Sigmoid colon (tissue), 7 donors: ENCODE results near the gene LENG9. TPM values are rescaled to one million over a fixed set of nuclear protein-coding genes. Genes with fewer than 3 reads are reported as not detected.

ENCODE experiments used
- DNase-seq: peaks from one replicate; pipeline ENCODE4 v3.0.0-alpha.2; 2019
- H3K27ac ChIP-seq, 4 donors: fragments of 200-600 bp; sonication (generic); one replicate each; pipeline ENCODE4 v1.5.1; 2016 to 2019; ENCODE audit warnings: mild to moderate bottlenecking in 1 of 4
- H3K27me3 ChIP-seq, 3 donors: fragments of 200-600 bp; sonication (generic); one replicate each; pipeline ENCODE4 v1.5.1; 2019; ENCODE audit warnings: mild to moderate bottlenecking in 1 of 3
- H3K36me3 ChIP-seq, 4 donors: fragments of 200-600 bp; sonication (generic); one replicate each; pipeline ENCODE4 v1.5.1; 2016 to 2019
- H3K4me1 ChIP-seq, 4 donors: fragments of 200-600 bp; sonication (generic); one replicate each; pipeline ENCODE4 v1.5.1; 2017 to 2019
- H3K4me3 ChIP-seq, 4 donors: fragments of 200-600 bp; sonication (generic); one replicate each; pipeline ENCODE4 v1.5.1; 2017 to 2019; ENCODE audit warnings: mild to moderate bottlenecking in 2 of 4, moderate library complexity in 1 of 4
- H3K9me3 ChIP-seq, 4 donors: fragments of 200-600 bp in 3 of 4; sonication (generic) in 3 of 4; one replicate each; pipeline versions ENCODE4 v1.5.1 to v1.6.1; 2013 to 2019
- CTCF ChIP-seq, 4 experiments: fragments of 450-650 bp in 3 of 4; fragments of 200-600 bp in 1 of 4; IDR thresholded peaks; one replicate each; pipeline ENCODE4 v1.5.1; 2016 to 2019; ENCODE audit warnings: antibody characterized with exemption in 4 of 4, mild to moderate bottlenecking in 3 of 4, moderate library complexity in 2 of 4
- EP300 ChIP-seq, 4 donors: sonication (generic); formaldehyde crosslinking; IDR thresholded peaks; one replicate each; pipeline ENCODE4 v1.6.1; 2017; ENCODE audit warnings: antibody characterized with exemption in 4 of 4
- POLR2A ChIP-seq, 2 donors: fragments of 450-650 bp; IDR thresholded peaks; one replicate each; pipeline ENCODE4 v1.6.1; 2016; ENCODE audit warnings: antibody characterized with exemption in 2 of 2, mild to moderate bottlenecking in 2 of 2, moderate library complexity in 2 of 2
- POLR2AphosphoS5 ChIP-seq, 4 donors: sonication (generic); formaldehyde crosslinking; IDR thresholded peaks; one replicate each; pipeline ENCODE4 v1.6.1; 2017; ENCODE audit warnings: antibody characterized with exemption in 4 of 4
- WGBS, 2 donors: extraction: QIAGEN DNeasy Blood & Tissue Kit; methylation state at CpG; one replicate each; pipeline ENCODE4 v1.1.7; 2013; 5-methylcytosine and 5-hydroxymethylcytosine counted together
- intact Hi-C: fragments of 100-400 bp; cut with DNase I; formaldehyde crosslinking; loops from one replicate; pipeline ENCODE4 v1.15.1; 2023
- polyA plus RNA-seq, 3 donors: library from polyadenylated mRNA; stranded (reverse); fragments of 200-250 nt; gene quantifications; one replicate each; pipeline ENCODE4 v1.2.3, GENCODE V29; 2013
- total RNA-seq, 4 donors: library from RNA; depleted of rRNA; stranded (reverse); fragments of >200 nt; gene quantifications; one replicate each; pipeline ENCODE4 v1.1.0, GENCODE V29; 2016
- donor health status: healthy with polysubstance abuse.
- donor health status: Bipolar disorder and iron deficiency.
- donor health status: healthy.

LENG9 gene
- total and polyA plus RNA-seq, 7 donors = 2.5 to 14.8 (median 7.8) TPM

DNA sequence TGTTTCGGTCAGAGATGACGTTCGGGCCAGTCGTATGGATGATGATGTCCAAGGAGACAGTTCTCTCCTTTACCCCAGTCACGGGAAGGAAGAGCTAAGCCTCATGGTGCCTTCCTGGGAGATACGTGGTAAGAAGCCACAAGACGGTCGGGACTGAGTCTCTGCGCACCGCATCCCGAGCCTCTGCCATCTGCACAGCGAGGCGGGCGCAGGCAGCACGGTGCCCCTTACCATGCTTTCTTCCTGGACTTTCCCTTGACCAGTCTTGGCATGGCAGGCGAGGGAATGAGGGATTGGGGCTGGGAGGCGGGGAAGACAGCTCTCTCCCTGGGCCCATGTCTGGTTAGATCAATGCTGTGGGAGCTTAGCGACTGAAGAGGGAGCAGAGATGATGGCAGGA is 29.0 kb upstream of the LENG9 start:
- Histone ChIP-seq H3K27ac (no peak overlapping the region), H3K4me3 (no peak overlapping the region), H3K9me3 (no peaks in the 10 kb centered on the region), H3K36me3 (no peaks in the 10 kb centered on the region), H3K4me1 (no peaks in the 10 kb centered on the region), H3K27me3 (peaks cover 0 to 26% (median 0%) of the 10 kb centered on the region in 3 donors)
- no peak for DNase-seq
- intact Hi-C loops = no loop called here
- TF ChIP-seq CTCF (IDR thresholded peaks at IDR 0.05) = no peak
- no peak for TF ChIP-seq POLR2A (IDR thresholded peaks at IDR 0.05)
- TF ChIP-seq EP300 (IDR thresholded peaks at IDR 0.05) = no peak
- TF ChIP-seq POLR2AphosphoS5 (IDR thresholded peaks at IDR 0.05) = no peak
- WGBS, 2 donors = 89 to 93% methylated on average over 18 of the region's 18 CpGs

DNA sequence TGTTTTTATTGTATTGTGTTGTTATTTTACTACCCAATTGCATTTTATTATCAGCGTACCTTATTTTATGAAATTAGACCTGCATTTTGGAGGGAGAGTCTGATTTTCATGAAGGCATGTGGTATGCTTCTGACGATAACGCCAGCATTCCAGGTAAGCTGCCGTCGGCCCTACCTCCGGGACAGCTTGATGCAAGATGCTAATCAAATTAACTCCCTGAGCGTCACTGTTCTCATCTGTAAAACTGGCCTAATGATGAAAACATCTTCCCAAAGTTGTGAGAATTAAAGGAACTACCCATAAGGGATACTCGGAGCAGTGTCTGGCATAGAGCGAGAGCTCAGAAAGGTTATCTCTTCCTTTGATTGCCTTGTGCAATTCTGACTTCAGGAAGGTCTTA is 26.2 kb upstream of the LENG9 start:
- Histone ChIP-seq H3K27me3 (peaks cover 0 to 18% (median 0%) of the 10 kb centered on the region in 3 donors), H3K36me3 (no peaks in the 10 kb centered on the region), H3K4me3 (no peak overlapping the region), H3K9me3 (no peaks in the 10 kb centered on the region), H3K27ac (no peak overlapping the region), H3K4me1 (no peaks in the 10 kb centered on the region)
- intact Hi-C loops = loop anchor here (10.0 kb wide), 1 partner anchor 185 kb away; no protein-coding TSS in a partner anchor
- no peak for DNase-seq
- TF ChIP-seq EP300 (IDR thresholded peaks at IDR 0.05) (no peak), CTCF (IDR thresholded peaks at IDR 0.05) (no peak), POLR2AphosphoS5 (IDR thresholded peaks at IDR 0.05) (no peak), POLR2A (IDR thresholded peaks at IDR 0.05) (no peak)
- 67% methylated on average over 9 of the region's 9 CpGs for WGBS, 2 donors

DNA sequence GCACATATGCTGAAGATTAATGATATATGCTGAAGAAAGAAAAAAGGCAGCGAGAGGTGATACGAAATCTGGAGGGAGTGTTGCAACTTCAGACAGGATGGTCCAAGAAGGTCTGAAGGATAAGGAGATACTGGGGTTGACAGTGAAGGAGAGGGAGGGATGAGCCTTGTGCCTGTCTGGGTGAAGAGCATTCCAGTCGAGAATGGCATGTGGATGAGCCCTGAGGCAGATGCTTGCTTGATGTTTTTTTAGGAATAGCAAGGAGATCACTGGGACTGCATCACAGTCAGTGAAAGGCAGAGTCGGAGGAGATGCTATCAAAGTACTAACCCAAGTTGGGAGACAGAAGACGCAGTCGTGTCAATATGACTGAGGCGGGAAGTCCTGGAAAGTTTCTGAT is 25.8 kb upstream of the LENG9 start:
- 70 to 77% methylated on average over 7 of the region's 7 CpGs for WGBS, 2 donors
- H3K9me3 ChIP-seq = no peaks in the 10 kb centered on the region
- intact Hi-C loops = loop anchor here (10.0 kb wide), 1 partner anchor 185 kb away; no protein-coding TSS in a partner anchor
- H3K36me3 ChIP-seq = no peaks in the 10 kb centered on the region
- no peak for DNase-seq
- TF ChIP-seq CTCF (IDR thresholded peaks at IDR 0.05) (no peak), POLR2AphosphoS5 (IDR thresholded peaks at IDR 0.05) (no peak), POLR2A (IDR thresholded peaks at IDR 0.05) (no peak), EP300 (IDR thresholded peaks at IDR 0.05) (no peak)
- H3K27me3 ChIP-seq = peaks cover 0 to 14% (median 0%) of the 10 kb centered on the region in 3 donors
- H3K4me1 ChIP-seq = no peaks in the 10 kb centered on the region
- no peak overlapping the region for H3K27ac ChIP-seq
- H3K4me3 ChIP-seq = no peak overlapping the region

- 73 to 74% methylated on average over 5 of the region's 5 CpGs for WGBS, 2 donors
Measured at GRCh38 chr19:54485851-54486250, 22.3 kb upstream of the LENG9 start.

More at GRCh38 chr19:54485851-54486250, 22.3 kb upstream of the LENG9 start:
- H3K27me3 ChIP-seq = peaks cover 0 to 3% (median 0%) of the 10 kb centered on the region in 3 donors
- no peak for TF ChIP-seq POLR2AphosphoS5 (IDR thresholded peaks at IDR 0.05)
- TF ChIP-seq POLR2A (IDR thresholded peaks at IDR 0.05) = no peak
- no peak for TF ChIP-seq EP300 (IDR thresholded peaks at IDR 0.05)
- TF ChIP-seq CTCF (IDR thresholded peaks at IDR 0.05) = no peak
- no peaks in the 10 kb centered on the region for H3K36me3 ChIP-seq
- intact Hi-C loops = loop anchor here (10.0 kb wide), 1 partner anchor 189 kb away; no protein-coding TSS in a partner anchor
- no peak overlapping the region for H3K27ac ChIP-seq
- H3K4me3 ChIP-seq = no peak overlapping the region
- DNase-seq = no peak
- H3K4me1 ChIP-seq = no peaks in the 10 kb centered on the region
- H3K9me3 ChIP-seq = no peaks in the 10 kb centered on the region
